HG02571 (cell line): ENCODE data around the gene MAP4K2.

Experiments
- ATAC-seq: cut with Tn5 transposase; IDR thresholded peaks from one replicate; pipeline ENCODE4 v1.9.1; 2021; ENCODE audit warnings: mild to moderate bottlenecking, moderate library complexity; ENCODE audit not compliant: unreplicated experiment

The MAP4K2 gene

DNA sequence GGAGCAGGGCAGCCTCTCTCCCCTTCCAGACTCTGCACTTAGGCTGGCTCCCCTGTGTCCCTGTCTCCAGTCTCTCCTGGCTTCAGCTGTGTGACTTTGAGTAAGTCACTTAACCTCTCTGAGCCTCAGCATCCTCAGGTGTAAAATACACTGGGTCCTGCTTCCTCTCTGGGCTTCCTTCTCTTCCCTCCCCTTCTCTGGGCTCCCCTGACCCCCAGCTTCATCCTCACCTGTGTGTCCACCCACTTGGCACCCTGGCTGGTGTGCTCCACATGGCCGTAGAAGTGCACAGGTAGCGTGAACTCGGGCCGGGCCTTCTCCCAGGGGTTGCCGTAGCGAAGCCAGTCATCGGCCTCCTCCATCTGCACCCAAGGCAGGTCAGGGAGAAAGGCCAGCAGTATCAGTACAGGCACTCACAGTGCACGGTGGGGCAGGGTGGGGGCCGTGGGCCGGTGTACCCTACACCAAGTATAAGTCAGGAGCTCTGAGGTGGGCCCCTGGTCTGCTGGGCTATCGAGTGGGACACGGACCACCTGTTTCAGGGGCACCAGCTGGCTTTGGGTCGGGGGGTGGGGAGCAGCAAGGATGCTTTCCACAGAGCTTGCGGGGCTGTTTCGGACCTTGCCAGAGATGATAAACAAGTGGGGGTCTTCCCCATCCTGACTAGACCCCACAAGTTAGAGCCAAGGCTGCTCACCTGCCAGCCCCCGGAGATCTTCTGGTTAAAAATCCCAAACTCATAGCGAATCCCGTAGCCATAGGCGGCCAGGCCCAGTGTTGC lies 45.3 kb downstream of the MAP4K2 start:
- ATAC-seq, result no peak

DNA sequence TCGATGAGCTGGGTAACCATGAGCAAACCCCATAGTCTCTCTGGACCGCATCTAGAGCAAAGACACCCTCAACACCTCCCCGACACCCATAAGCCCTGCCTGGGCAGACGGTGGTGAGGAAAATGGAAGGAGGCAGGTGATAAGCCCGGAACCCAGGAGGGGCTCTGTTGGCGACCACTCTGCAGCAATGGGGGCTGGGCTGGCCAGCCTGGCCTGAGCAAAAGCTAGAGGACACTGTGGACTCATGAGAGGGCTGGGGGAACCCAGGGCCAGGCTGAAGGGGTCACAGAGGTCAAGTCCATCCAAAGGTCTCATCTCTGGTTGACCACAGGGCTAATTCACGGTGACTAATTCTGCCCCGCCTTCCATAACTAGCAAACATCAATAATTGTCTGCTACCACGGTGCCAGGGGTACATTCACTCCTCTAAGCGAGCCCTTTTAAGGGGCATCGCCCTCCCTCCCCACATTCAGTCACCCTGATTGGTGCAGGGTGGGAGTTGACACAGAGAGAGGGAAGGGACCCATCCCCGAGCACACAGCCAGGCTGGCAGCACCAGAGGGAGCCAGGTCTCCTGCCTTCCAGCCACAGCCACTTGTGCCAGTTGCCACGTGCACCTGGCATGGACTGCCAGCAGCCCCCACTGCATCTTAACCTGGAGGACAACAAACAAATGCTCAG lies 47.2 kb downstream of the MAP4K2 start:
- no peak for ATAC-seq

DNA sequence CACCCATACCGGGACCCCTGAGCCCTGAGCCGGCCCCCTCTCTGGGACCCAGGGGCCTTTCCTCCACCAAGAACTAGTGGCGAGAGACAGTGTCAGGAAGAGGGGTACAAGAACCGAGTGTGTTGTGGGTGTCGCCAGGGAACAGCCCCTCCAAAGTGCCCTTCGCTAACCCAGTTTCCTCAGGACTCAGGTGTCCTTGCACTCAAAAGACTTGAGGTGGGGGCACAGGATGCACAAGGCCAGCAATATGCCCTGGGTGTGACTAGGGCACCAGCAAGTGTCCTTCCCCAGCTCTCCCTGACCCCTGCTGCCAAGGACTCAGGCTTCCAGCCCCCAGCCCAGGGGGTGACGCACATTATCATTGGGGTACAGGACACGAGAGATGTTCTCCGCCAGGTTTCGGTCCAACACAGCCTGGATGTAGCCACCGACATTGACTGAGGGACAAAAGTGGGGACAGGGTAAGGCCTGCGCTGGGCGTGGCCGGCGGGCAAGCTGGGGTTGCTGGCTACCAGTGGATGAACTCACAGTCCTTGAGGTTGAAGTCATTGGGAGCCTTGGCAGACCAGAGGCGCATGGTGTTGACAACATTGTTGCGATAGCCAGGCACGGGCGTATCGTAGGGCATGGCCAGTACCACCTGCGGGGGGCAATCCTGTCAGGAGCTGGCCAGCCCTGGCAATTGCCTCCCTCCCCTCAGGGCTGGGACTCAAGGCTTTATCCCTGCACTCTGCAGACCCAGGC lies 47.9 kb downstream of the MAP4K2 start:
- no peak for ATAC-seq

DNA sequence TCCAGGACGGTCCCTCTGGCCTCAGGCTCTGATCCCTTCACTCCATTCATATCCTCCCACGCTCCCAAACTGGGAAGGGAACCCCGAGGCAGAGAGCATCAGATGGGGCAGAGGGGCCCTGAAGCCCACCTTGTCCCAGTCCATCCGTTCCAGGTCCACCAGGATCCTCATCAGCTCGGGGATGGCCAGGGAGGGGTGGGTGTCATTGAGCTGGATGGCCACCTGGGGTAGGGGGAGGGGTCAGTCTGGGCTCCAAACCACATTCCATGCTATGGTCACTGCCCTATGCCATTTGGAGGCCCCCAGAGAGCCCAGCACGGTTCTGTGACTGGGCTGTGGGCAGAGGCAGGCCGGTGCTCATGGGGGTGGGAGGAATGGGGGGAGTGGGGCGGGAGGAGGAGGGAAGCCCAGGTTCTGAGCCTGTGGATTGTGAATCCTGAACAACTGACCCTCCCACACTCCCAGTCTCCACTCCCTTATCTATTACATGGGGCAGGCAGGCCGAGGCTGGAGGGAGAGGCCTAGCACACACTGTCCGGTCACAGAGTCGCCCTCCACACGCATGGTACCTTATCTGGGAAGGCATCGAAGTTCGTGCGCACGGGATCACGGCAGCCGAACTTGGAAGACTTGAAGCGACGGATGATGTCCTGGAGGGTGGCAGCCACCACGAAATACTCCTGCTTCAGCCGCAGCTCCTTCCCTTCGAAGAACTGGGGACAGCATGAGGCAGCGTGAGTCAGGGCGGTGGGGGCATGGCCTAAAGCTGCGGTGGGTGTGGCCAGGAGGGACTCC lies 48.7 kb downstream of the MAP4K2 start:
- no peak for ATAC-seq

DNA sequence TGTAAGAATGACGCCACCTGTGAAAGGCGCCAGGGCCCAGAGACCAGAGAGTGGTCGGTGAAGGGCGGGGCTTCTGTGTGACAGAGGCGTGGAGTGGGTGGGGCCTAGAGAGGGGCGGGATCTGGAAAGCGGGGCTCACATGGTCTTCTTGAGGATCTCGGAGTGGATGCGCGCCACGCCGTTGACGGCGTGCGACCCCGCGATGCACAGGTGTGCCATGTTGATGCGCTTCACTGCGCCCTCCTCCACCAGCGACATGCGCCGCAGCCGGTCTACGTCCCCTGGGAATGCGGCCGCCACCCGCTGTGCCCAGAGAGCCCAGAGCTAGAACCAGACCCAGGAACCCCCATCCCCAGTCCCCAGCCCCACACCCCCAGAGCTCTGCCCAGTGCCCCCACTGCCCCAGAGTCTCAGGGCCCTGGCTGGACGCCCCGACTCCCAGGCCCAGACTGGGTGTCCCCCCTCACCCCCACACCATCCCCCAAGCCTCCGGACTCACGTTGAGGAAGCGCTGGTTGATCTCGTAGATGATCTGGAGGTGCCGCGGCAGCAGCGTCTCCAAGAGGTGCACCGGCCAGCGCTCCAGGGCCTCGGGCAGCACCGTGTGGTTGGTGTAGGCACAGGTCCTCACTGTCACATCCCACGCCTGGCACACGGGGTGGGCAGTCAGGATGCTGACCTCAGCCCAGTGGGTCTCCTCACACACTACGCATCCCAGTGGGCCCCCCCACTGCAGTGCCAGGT lies 49.5 kb downstream of the MAP4K2 start:
- no peak for ATAC-seq

DNA sequence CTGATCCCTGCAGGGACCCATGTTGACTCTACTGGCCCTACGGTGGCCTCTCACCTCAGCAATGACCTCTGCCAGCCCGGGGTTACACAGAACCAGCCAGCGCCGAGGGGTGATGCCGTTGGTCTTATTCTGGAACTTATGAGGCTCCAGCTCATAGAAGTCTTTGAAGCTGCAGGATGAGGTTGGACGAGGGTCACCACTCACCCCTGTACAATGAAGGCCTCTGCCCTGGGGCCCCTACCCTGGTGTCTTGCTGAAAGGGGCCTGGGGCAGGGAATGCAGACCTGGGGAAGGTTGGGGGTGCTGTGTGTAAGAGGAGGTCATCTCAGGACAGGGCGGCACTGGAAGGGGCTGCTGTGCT lies 50.0 kb downstream of the MAP4K2 start:
- ATAC-seq, result no peak

DNA sequence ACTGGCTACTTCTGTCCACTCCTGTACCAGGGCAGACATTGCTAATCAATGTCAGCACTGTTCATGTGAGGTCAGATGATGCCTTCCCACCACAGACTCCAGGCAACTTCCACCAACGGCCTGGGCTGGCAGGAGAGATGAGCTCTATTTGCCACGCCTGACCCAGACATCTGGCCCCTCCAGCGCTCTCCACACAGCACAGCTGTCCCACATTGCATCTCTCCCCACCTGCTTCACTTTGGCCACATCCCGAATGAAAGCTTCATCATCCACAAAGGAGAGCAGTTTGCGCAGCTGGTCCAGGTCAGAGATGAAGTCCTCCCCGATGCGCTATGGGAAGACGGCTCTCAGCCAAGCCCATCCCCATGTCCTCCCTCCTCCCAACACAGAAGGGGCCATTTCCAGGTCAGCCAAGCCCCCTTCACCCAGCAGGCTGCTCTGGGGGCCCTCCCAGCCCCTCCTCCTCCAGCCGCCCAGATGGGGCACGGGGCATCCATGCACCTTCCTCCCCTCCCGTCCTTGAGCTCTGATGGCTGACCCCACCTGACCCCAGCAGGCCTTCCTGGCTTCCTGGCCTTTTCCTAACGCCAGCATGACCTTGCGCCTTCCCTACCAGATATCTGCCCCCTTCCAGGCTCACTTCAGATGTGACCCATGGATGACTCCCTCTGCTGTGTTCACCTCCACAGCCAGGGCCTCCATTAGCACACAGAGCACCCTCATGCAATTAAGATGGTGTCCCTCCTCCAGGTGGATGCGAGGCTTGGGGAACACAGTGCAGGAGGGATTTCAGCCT lies 50.6 kb downstream of the MAP4K2 start:
- ATAC-seq, result no peak

DNA sequence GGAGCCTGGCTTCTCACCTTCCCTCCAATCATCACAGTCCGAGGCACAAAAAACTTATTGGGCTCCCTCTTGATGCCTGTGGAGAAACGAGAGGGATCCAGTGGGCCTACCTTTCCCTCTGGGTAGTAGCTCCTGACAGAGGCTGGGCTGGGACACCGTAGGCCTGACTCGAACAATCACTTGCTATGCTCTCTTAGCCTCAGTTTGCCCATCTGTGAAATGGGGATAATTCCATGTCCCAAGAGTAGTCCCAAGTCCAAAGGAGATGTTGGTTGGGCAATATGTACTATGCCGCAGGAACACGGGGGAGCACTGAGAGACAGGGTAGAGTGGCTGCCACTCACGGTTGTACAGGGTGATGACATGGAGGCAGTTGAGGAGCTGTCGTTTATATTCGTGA lies 51.4 kb downstream of the MAP4K2 start:
- no peak for ATAC-seq

DNA sequence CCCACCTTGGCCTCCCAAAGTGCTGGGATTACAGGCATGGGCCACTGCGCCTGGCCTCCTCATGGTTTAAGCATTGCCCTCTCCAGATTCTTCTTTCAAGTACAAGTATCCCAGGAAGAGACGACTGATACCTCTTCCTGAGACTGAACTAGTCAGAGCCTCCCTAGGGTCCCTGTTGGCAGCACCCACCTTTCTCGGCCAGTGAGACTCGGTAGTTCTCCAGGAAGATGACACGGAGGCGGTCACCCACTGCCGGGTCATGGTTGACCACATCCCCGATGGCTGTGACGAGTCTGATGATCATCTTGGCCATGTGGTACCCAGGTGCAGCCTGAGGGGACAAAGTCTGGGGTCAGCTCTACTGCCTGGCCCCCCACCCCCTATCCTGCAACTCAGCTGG lies 51.9 kb downstream of the MAP4K2 start:
- no peak for ATAC-seq

DNA sequence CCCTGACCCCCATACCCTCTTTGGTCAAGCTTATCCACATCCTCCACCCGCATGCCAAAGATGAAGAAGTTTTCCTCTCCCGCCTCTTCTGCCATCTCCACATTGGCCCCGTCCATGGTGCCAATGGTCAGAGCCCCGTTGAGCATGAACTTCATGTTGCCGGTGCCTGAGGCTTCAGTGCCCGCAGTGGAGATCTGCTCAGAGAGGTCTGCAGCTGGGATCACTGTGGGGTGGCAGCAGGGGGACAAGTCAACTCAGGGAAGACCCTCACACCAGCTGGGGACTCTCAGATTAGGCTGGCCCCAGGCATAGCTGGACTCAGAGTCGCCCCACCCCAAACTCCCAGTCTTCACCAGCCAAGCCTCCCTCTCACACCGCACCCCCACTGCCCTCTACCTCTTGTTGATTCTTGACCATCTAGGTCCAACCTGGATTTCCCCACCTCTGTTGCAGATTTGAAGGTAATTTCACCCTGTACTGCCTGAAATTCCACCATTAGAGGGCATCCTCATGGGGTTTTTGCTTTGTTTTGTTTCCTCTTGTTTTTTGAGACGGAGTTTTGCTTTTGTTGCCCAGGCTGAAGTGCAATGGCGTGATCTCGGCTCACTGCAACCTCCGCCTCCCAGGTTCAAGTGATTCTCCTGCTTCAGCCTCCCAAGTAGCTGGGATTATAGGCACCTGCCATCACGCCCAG lies 52.5 kb downstream of the MAP4K2 start:
- ATAC-seq, result no peak

DNA sequence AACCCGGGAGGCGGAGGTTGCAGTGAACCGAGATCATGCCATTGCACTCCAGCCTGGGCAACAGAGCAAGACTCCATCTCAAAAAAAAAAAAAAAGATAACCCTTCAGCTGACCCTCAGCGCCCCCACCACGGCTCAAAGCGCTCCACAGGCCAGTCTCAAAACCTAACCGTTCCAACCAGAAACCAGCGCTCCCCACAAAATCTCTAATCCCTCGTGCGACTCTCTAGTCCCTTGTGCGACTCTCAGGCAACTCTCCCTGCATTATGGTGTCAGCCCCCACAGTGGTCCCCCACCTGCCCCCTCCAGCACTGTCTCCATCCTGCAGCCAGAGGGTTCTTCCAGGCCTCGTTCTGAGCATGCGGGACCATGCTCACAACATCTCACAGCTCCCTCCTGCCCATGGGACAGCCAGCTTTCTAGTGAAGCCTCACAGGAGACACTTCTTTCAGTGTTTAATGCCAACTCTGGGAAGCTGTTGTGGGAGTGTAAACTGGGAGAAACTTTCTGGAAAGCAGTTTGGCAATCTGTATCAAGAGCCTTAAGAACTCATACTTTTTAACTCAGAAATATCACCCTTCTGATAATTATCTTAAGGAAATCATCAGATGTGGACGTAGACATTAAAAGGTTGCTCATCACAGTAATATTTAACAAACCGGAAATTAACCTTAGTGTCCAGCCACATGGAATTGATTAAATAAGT lies 54.9 kb downstream of the MAP4K2 start:
- no peak for ATAC-seq

DNA sequence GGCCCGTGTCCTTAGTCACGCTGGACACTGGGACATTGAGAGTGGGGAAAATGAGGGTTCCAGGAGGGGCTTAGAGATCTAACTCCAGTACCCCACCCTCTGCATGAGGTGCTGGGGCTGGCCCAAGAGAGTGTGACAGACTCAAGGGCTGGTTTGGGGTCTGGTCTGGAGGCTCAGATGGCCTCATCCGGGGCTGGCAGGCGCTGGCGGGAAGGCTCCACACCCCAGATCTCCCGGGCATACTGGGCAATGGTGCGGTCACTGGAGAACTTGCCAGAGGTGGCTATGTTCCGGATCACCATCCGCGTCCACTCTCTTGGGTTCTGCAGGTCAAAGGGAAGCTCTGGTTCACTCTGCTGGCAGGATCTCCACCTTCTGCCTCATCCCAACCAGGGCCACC lies 56.5 kb downstream of the MAP4K2 start:
- no peak for ATAC-seq

DNA sequence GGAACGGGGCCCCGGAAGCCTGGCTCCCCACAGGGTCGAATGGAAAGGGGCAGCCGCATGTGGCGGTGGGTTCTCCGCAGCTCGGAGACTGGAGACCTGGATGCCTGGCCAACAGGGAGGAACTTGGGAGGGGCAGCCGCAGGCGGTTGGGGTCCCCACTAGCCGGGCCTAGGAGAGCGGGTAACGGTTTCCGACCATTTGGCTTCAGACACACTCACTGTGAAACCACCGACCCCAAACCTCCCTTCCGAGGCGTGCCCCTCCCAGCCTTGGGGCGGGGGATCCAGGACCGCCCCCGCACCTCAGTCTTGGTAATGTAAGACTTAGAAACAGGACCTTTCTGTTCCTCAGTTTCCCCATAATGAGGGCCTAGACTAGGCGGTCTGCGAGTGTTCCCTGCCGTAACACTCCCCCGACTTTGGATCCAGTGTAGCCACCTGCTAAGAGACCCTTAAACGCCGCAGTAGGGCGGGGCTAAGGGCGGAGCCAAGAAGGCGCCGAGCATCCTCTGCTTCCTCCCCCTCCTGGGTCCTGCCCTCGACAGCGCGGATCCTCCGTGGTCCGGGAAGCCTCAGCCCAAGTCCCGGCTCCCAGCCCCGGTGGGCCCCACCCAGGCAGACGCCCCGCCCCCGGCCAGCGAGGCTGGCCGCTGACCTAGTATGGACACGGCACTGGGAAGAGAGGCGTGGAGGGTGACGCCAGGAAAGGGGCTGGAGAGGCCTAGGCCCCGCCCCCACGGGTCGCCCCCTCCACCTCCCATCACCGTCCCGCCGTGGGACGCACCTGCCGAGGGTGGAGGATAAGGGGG lies 57.3 kb downstream of the MAP4K2 start:
- ATAC-seq, result no peak

DNA sequence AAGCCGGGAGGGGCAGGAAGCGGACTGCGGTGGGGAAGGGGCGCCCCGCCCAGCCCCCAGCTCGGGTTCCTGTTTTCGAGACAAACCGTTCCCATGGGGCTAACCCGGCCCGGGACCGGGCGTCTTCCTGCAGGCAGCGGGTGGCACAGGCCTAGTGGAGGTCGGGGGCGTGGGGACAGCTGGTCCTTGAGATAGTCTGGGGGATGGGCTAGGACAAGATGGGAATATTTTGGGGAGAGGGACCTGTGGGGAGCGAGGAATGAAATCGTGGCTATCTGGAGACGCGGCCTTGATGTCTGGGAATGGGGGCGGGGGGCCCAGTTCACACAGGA lies 57.9 kb downstream of the MAP4K2 start:
- ATAC-seq, result no peak

DNA sequence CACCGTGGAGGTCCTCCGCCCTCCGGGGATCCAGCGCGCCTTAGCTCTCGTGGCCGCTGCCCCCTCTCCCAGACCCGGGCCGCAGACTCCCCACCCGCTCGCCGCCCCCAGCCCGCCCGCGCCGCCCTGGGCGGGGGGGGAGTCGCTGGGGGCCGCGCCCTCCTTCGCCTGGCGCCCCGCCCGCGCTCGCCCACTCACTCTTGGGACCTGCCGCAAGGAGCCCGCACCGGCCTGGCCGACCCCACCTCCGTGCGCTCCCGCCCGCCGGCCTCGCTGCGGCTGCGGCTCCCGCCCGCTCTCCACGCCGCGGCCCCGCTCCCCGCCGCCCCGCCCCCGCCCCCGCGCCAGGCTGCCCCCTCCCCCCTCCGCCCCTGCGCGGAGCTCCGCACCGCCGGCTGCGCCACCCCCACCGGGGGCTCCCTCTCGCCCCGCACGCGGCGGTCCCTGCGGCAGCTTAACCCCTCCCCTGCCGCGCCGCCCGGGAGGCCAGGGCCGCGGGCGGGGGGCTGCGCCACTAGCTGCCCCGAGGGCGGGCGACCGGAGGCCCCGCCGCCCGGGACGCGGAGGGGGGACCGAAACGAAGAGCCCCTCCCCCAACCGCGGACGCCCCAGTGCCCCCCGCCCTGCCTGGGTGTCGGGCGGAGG lies 58.3 kb downstream of the MAP4K2 start:
- no peak for ATAC-seq

DNA sequence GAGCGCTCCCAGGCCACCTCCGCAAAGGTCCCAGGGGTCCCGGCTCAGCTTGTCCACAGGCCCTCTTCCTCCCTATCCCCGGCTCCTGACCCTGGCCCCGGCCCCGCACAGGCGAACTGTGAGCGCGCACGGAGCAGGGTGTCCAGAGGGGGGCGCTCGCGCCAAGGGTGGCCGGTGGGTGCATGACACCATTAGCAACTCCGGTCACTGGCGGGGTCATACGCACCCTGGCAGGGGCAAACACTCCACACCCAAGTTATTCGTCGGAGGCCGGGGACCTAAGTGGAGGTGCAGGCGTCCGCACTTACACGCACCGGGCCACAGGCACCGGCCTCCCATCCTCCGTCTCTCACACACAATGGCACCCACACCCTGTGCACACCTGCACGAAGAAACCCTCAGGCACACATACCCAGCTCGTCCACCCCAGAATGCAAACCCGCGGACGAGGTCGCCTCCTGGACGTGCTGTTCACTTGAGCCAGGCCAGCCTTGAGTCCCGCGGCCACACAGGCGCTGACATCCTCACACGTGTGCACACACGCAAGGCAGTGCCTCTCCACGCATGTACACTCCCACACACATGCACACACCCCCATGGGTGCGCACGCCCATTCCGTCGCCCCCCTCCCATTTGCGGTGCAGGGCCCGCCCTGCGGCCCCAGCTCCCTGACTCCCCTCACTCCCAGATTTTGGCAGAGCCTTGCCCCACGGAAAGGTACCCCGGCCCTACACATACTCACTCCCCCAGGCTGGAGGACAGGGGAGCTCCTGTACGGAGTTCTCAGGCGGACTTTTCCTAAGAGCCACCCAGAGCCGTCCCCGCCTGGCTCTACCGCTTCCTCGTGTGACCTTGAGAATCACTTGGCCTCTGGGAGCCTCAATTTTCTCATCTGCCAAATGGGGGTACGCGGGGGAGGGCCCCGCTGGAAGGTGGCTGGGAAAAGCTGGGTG lies 59.1 kb downstream of the MAP4K2 start, which contains the start of gene RASGRP2:
Gene RASGRP2 (minus strand): TSS at position 552 of the 953 bp plus-strand sequence. CDS start 1,276 bp downstream, outside the sequence.
- ATAC-seq, result no peak
